Stimulated activated CD8-positive, alpha-beta memory T cell treated with anti-CD3 and anti-CD28 coated beads, Interleukin-4, amount 100 ng/mL, for 1 hour (primary cell): ENCODE measurements around the gene GAR1.
"Not testable (repeated sequence)": the region's sequence is repeated elsewhere in the genome, so short reads cannot be mapped to it uniquely, and the experiment has no call there.

Source experiments
- DNase-seq, 2 donors: peaks; one replicate each; pipeline ENCODE4 v3.0.0-alpha.2; 2020; ENCODE audit warnings: low read depth in 2 of 2, low spot score in 1 of 2

GAR1 gene

GRCh38 chr4:109815151-109816081 is at the start of gene GAR1:
GAR1 (plus strand) TSS chr4:109815762; CDS start chr4:109816165, 403 bp downstream.
- peak; percentile 59 to 72 for DNase-seq

- not testable (repeated sequence) for DNase-seq
Observed at GRCh38 chr4:109782092-109782491, 33.5 kb upstream of the GAR1 start.

DNA sequence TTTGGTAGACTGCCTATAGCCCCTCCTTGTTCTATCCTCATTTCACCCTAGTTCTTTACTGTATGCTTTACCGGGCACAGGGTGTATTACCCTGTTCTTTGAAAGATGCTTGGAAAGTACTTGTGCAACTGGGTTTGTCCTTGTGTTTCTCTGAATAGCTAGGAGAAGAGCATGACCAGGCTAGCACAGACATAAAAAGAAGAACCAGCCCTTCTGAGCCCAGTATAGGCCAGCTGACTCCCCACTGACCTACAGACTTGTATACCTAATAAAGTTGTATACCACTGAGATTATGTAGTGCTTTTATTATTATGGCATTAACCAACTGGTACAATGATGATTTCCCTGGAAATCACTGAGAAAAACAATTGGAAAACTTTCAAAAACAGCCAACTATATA is 28.7 kb upstream of the GAR1 start:
- no peak for DNase-seq

DNA sequence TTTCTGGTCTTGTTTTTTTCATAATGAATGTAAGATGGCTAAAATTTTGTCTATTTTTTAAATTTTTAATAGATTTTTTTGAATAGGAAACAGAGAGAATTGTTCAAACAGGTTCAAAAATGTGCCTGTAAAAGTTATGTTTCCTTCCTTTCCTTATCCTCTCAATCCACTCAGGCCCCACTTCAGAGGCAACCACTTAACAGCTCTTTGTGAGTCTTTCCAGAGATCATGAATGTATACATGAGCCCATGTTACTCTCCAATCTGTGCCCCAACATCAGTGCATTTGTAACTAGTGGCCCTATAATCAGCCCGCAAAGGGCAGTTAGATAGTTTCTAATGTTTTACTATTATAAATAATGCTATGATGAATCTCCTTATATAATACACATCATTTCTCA is 27.8 kb upstream of the GAR1 start:
- no peak for DNase-seq

DNA sequence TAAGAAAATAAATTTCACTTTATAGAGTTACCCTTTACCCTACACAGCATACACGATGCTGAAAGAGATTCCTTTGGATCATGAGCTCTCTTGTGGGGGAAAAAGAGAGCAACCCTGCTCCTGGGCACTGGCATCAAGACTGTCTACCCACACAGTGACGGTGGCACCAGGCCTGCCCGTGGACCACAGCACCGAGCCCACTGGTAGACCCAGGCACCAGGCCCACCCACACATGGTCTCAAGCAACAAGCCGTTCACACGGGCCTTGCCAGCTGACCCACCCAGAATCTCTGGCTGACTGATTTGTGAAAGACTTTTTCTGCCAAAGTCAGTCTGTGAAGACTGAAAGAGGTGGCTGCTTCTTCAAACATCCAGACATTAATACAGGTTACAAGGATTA is 20.5 kb upstream of the GAR1 start:
- DNase-seq: no peak

DNA sequence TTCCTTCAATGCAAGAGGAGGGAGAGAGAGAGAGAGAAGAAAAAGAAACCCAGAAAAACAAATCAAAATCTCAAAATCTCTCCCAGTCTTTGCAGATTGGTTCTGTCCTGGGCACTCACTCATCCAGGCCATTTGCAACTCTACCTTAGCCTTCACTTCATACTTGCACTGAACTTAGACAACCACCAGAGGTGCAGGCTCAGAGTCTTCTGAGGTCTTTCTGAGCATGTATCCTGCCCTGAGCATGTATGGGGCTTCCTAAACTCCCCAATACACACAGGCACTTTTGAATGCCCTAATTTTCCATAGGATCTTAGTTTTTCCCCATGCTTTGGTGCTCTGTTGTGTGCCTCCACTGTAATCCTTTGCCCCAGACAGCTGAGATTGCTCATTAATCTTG is 16.7 kb upstream of the GAR1 start:
- no peak for DNase-seq

GRCh38 chr4:109801099-109801789 is 14.3 kb upstream of the GAR1 start:
- no peak for DNase-seq

DNA sequence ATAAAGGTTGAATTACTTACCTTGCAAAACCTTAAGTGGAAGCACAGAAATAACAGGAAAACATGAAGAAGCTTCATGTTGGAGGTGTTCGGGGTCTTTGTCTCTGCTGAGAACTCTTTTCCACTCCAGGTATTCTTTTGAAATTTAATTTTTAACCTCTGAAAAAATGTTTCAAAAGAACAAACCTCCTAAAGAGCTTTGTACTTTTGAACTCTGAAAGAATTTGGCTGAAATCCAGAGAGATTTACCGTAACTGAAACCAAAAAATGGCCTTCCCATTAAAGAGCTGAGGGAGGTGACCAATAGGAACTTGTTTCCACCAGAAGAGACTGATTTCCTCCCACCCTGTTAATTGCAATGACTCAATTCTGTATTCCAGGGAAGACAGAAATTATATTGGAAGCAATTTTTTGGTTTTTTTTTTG is 13.7 kb upstream of the GAR1 start, which contains the start of gene CFI:
TSS of gene CFI (minus strand) at position 105 of the 425 bp plus-strand sequence. CDS start at position 77, 28 bp downstream.
- no peak for DNase-seq

GRCh38 chr4:109803924-109804571 is 11.5 kb upstream of the GAR1 start:
- DNase-seq: no peak

DNA sequence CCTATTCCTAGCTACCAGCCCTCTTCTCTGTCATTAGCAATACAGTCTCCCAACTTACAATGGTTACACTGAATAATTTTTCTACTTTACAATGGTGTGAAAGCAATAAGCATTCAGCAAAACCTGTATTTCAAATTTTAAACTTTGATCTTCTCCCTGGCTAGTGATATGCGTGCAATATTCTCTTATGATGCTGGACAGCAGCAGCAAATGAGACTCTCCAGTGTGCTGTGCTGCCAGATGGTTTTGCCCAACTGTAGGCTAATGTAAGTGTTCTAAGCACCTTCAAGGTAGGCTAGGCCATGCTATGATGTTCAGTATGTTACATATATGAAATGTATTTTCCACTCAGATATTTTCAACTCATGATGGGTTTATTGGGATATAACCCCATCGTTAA is 5.9 kb upstream of the GAR1 start:
- no peak for DNase-seq

DNA sequence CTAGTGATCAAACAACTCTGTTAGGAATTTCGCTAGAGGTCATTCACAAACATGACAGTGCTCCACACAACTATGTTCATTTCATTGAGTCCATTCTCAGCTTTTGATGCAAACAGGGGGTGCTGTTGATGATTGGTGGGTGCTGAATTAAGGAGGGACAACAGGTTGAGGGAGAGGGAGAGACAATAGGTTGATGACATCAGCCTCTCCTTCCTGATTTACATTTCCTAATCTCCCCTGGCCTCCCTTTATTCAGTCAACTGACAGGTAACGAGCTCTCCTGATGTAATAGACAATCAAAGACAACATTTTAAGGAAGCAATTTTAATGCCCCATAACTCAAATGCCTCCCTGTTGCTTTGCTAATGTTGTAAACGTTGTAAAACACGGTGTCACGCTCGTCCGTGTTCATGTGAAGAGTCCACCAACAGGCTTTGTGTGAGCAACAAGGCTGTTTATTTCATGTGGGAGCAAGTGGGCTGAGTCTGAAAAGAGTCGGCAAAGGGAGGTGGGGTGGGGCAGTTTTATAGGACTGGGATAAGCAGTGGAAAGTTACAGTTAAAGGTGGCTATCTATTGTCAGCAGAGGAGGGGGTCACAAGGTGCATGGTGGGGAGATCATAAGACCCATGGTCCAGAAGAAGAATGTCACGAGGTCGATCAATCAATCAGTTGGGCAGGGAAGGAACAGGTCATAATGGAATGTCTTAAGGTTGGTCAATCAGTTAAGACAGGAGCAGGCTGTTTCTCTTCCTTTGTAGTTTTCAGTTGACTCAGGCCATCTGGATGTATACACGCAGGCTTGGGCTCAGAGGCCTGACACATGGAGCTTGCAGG is 4.8 kb upstream of the GAR1 start:
- DNase-seq: no peak

- no peak for DNase-seq
Observed at GRCh38 chr4:109811707-109812106, 3.9 kb upstream of the GAR1 start.

- peak; percentile 5 to 11 for DNase-seq
Observed at GRCh38 chr4:109816082-109816442, 500 bp downstream of the GAR1 start.

- no peak for DNase-seq
Observed at GRCh38 chr4:109816894-109817293, 1.3 kb downstream of the GAR1 start.

GRCh38 chr4:109818268-109818667 is 2.7 kb downstream of the GAR1 start:
- DNase-seq: no peak

- no peak for DNase-seq
Observed at GRCh38 chr4:109820563-109820962, 5.0 kb downstream of the GAR1 start.

DNA sequence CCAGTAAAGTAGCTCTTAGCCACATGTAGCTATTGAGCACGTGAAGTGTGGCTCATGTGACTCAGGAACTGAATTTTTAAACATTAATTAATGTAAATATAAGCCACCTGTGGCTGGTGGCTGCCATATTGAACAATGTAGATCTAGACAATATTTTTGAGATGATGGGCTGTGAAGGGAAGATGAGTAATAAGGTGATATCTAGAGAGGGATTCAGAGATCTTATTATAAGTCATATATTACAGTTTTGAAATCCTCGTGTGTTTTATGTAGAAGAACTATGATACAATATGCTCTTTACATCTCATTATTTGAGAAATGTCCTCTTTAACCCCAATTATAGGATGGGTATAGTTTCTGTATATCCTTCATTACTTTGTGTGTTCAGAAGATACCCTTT is 5.6 kb downstream of the GAR1 start:
- no peak for DNase-seq

- DNase-seq: no peak
Observed at GRCh38 chr4:109826719-109827118, 11.2 kb downstream of the GAR1 start.

- DNase-seq: no peak
Observed at GRCh38 chr4:109827672-109828071, 12.1 kb downstream of the GAR1 start, which contains the start of gene RRH. RRH (plus strand) TSS chr4:109827972; CDS start chr4:109828028, 56 bp downstream.

DNA sequence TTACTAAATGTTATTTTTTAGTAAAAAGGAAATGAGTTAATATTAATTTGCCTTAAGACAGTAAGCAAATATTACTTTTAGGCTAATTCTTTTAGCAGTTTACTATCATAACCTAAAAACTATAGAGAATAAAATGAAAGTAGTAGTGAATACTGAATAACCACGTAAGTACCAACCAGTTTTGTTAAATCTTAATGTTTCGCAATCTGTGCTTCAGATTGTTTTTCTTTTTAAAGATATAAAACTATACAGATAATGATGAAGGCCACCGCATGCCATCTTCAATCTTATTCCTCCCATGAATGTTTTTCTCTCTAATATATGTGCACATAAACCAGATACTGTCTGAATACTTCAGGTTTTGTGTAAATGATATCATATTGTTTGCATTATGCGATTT is 18.2 kb downstream of the GAR1 start:
- DNase-seq: no peak

DNA sequence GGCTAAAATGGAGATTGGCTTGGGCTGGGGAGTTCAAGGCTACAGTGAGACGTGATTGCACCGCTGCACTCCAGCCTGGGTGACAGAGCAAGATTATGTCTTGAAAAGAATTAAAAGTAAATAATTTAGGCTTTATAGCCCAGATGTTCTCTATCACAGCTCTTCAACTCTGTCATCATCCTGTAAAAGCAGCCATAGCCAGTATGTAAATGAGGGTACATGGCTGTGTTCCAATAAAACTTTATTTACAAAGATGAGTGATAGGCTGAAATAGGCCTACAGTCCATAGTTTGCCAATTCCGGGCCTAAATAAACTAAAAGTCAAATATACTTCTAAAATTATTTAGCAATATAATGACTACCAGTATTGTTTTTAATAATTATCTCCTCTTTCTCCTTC is 21.4 kb downstream of the GAR1 start:
- no peak for DNase-seq
